Stimulated activated CD8-positive, alpha-beta memory T cell treated with anti-CD3 and anti-CD28 coated beads, Interleukin-15, amount 100 ng/mL, for 48 hours (primary cell): Measurements from ENCODE around the gene DLGAP4.
A peak's percentile ranks its signal among the peaks of the same experiment; 100 is the strongest.

Experiments
- DNase-seq, 2 donors: peaks; one replicate each; pipeline ENCODE4 v3.0.0-alpha.2; 2020; ENCODE audit warnings: low read depth in 2 of 2

DLGAP4 gene

GRCh38 chr20:36454698-36455427, 148.7 kb downstream of the DLGAP4 start:
- DNase-seq = no peak

- no peak for DNase-seq
Observed at GRCh38 chr20:36455972-36456625, 150.0 kb downstream of the DLGAP4 start.

GRCh38 chr20:36460648-36461599, 154.8 kb downstream of the DLGAP4 start:
- peak; percentile 85 for DNase-seq

GRCh38 chr20:36461600-36462439, 155.7 kb downstream of the DLGAP4 start:
- no peak for DNase-seq

- no peak for DNase-seq
Observed at GRCh38 chr20:36462440-36463211, 156.5 kb downstream of the DLGAP4 start.

GRCh38 chr20:36463212-36464061, 157.3 kb downstream of the DLGAP4 start:
- no peak for DNase-seq

- DNase-seq = peak; percentile 38 to 49
Observed at GRCh38 chr20:36465109-36466080, 159.3 kb downstream of the DLGAP4 start.

- DNase-seq = no peak
Observed at GRCh38 chr20:36466089-36466488, 159.9 kb downstream of the DLGAP4 start.

GRCh38 chr20:36467076-36467999, 161.2 kb downstream of the DLGAP4 start:
- DNase-seq = no peak

GRCh38 chr20:36468149-36469000, 162.2 kb downstream of the DLGAP4 start:
- DNase-seq = no peak

- no peak for DNase-seq
Observed at GRCh38 chr20:36469973-36470372, 163.8 kb downstream of the DLGAP4 start.

GRCh38 chr20:36471885-36472636, 165.9 kb downstream of the DLGAP4 start:
- DNase-seq = no peak

- DNase-seq = no peak
Observed at GRCh38 chr20:36472637-36473090, 166.5 kb downstream of the DLGAP4 start.

GRCh38 chr20:36473164-36473563, 167.0 kb downstream of the DLGAP4 start:
- no peak for DNase-seq

- DNase-seq = no peak
Observed at GRCh38 chr20:36474563-36474962, 168.4 kb downstream of the DLGAP4 start.
